Esophagus squamous epithelium (tissue), 5 donors: ENCODE measurements around the gene GCNT1. TPM values are rescaled to one million over a fixed set of nuclear protein-coding genes. Genes with fewer than 3 reads are reported as not detected.
"Not testable (repeated sequence)": the region's sequence is repeated elsewhere in the genome, so short reads cannot be mapped to it uniquely, and the experiment has no call there.

Experiments used
- DNase-seq: peaks from one replicate; lab custom pipeline; 2025; lab: John Stamatoyannopoulos, UW
- H3K27ac ChIP-seq, 4 donors: fragments of 200-600 bp; sonication (generic); one replicate each; pipeline ENCODE4 v1.5.1; 2016 to 2019; ENCODE audit warnings: mild to moderate bottlenecking in 1 of 4
- H3K27me3 ChIP-seq, 4 donors: fragments of 200-600 bp; sonication (generic); 1 replicate in 3 of 4; 2 replicates in 1 of 4; pipeline versions ENCODE4 v1.5.1 to v1.6.0; 2017 to 2021; ENCODE audit warnings: antibody characterized with exemption in 1 of 4
- H3K36me3 ChIP-seq, 3 donors: fragments of 200-600 bp; sonication (generic); one replicate each; pipeline ENCODE4 v1.5.1; 2016 to 2019
- H3K4me1 ChIP-seq, 3 donors: fragments of 200-600 bp; sonication (generic); one replicate each; pipeline ENCODE4 v1.5.1; 2017 to 2019
- H3K4me3 ChIP-seq, 4 donors: fragments of 200-600 bp; sonication (generic); 1 replicate in 3 of 4; 2 replicates in 1 of 4; pipeline ENCODE4 v1.5.1; 2016 to 2019; ENCODE audit warnings: mild to moderate bottlenecking in 2 of 4, moderate library complexity in 1 of 4
- H3K9me3 ChIP-seq, 3 donors: fragments of 200-600 bp; sonication (generic); one replicate each; pipeline ENCODE4 v1.5.1; 2016 to 2019
- CTCF ChIP-seq, 6 experiments: fragments of 450-650 bp in 4 of 6; fragments of 200-600 bp in 2 of 6; sonication (generic) in 2 of 6; IDR thresholded peaks; one replicate each; pipeline ENCODE4 v1.5.1; 2016 to 2019; ENCODE audit warnings: antibody characterized with exemption in 6 of 6, mild to moderate bottlenecking in 4 of 6, moderate library complexity in 4 of 6
- POLR2A ChIP-seq, 4 donors: fragments of 450-650 bp; IDR thresholded peaks; one replicate each; pipeline ENCODE4 v1.6.1; 2017; ENCODE audit warnings: antibody characterized with exemption in 4 of 4, mild to moderate bottlenecking in 4 of 4, moderate library complexity in 3 of 4
- WGBS, 2 donors: methylation state at CpG; one replicate each; pipeline ENCODE4 v1.1.5; 2018; 5-methylcytosine and 5-hydroxymethylcytosine counted together
- intact Hi-C: fragments of 100-400 bp; cut with DNase I; formaldehyde crosslinking; loops from one replicate; pipeline ENCODE4 v1.15.0; 2022
- total RNA-seq, 4 donors: library from RNA; depleted of rRNA; stranded (reverse); fragments of >200 nt; gene quantifications; one replicate each; pipeline ENCODE4 v1.1.0, GENCODE V29; 2016
- donor health status: DM: yes; HTN: yes; CAD: no.

GCNT1 gene
- total RNA-seq, 4 donors from 2014 or later = 1.1 to 4.8 (median 3.0) TPM

- H3K4me3 ChIP-seq = no peak overlapping the region
- peaks cover 0 to 5% (median 0%) of the 10 kb centered on the region in 3 donors for H3K4me1 ChIP-seq
- no peaks in the 10 kb centered on the region for H3K9me3 ChIP-seq
- no peaks in the 10 kb centered on the region for H3K27me3 ChIP-seq
- no peak overlapping the region for H3K27ac ChIP-seq
- no peak for DNase-seq
- intact Hi-C loops = no loop called here
- 61 to 63% methylated on average over 6 of the region's 6 CpGs for WGBS, 2 donors
- TF ChIP-seq POLR2A (IDR thresholded peaks at IDR 0.05) = no peak
- TF ChIP-seq CTCF (IDR thresholded peaks at IDR 0.05) = no peak
- no peaks in the 10 kb centered on the region for H3K36me3 ChIP-seq
Observed at GRCh38 chr9:76516350-76516749, 57.4 kb downstream of the GCNT1 start.

DNA sequence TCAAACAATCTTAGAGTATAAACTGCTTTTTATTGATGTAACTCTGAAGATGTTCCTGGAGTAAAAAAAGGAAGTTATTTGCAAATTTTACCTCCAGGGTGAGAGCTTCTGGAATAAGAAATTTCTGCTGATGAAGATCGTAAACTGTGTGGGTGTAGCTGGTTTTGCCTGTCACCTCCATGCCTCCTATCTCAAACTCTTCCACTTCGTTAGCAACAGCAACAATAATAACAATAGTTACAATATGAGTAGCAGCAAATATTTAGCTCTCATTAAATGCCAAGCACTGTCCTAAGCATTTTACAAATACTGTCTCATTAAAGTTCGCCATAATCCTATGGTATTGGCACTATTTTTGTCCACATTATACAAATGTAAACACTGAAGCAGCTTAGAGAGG, 57.9 kb downstream of the GCNT1 start:
- intact Hi-C loops = no loop called here
- H3K36me3 ChIP-seq = no peaks in the 10 kb centered on the region
- 71 to 78% methylated on average over 3 of the region's 3 CpGs for WGBS, 2 donors
- no peaks in the 10 kb centered on the region for H3K9me3 ChIP-seq
- no peak overlapping the region for H3K27ac ChIP-seq
- no peaks in the 10 kb centered on the region for H3K27me3 ChIP-seq
- H3K4me1 ChIP-seq = peaks cover 0 to 10% (median 0%) of the 10 kb centered on the region in 3 donors
- TF ChIP-seq CTCF (IDR thresholded peaks at IDR 0.05) = no peak
- DNase-seq = no peak
- H3K4me3 ChIP-seq = no peak overlapping the region

DNA sequence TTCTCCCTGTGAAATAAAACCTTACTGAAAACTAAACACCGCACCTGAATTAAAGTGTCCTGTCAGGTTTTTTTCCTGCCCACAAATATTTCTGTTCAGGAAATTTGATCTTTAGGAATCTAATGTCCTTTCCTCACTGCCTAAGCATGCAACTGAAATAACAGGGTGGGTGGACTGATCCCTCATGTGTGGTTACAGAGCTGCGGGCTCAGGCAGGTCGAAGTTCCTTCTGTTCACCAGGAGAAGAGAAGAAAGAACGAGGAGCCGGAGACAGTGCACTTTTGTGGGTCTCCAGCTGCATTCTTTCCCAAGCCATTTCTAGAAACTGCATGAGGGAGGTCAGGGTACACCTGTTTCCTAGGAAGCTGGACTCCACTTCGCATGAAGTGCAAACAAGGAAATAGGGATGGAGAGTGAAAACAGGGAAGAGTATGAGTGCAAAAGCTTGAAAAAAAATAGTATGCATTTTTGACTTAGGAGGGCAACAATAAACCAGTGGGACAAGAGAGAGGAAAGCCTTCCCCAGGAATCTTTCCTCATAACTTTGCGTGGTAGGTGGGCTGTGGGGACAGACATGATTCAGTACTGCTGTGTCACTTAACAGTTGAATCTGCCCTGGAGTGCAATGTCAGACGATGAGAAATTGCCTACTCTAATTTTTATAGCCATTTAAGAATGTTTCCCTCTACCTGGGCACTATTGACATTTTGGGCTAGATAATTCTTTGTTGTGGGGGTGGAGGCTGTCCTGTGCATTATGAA, 60.3 kb downstream of the GCNT1 start:
- no peak overlapping the region for H3K27ac ChIP-seq
- no peak for DNase-seq
- H3K4me3 ChIP-seq = no peak overlapping the region
- H3K9me3 ChIP-seq = no peaks in the 10 kb centered on the region
- H3K4me1 ChIP-seq = peaks cover 0 to 13% (median 0%) of the 10 kb centered on the region in 3 donors
- H3K27me3 ChIP-seq = no peaks in the 10 kb centered on the region
- TF ChIP-seq CTCF (IDR thresholded peaks at IDR 0.05) (no peak), POLR2A (IDR thresholded peaks at IDR 0.05) (no peak)
- H3K36me3 ChIP-seq = no peaks in the 10 kb centered on the region
- intact Hi-C loops = no loop called here
- WGBS, 2 donors = 63 to 70% methylated on average over 8 of the region's 8 CpGs

DNA sequence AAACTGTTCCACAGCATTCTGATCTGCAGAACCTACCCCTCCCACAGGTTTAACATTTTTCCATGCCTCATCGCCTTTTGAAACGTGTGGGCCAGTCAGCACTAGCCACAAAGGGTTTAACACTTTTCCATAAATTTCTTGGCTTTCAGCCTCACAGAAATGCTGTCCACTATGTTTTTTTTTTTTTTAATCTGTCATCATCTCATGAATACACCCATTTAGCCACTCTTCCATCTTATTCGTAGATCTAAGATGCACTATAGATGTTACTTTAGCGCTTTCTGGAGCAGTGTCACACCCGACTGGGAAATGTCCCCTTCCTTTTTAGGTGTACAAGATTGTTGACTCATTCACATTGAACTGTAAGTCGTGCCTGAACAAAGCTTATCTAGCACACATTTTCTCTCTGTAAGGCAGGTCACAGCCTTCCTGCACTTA, 62.3 kb downstream of the GCNT1 start:
- Histone ChIP-seq H3K4me3 (no peak overlapping the region), H3K27ac (no peak overlapping the region), H3K36me3 (no peaks in the 10 kb centered on the region), H3K9me3 (no peaks in the 10 kb centered on the region), H3K27me3 (no peaks in the 10 kb centered on the region), H3K4me1 (peaks cover 0 to 13% (median 0%) of the 10 kb centered on the region in 3 donors)
- intact Hi-C loops = no loop called here
- TF ChIP-seq POLR2A (IDR thresholded peaks at IDR 0.05) (no peak), CTCF (IDR thresholded peaks at IDR 0.05) (no peak)
- DNase-seq = no peak
- WGBS, 2 donors = 39% methylated on average over 6 of the region's 6 CpGs

GRCh38 chr9:76521906-76522305, 62.9 kb downstream of the GCNT1 start:
- Histone ChIP-seq H3K4me1 (peaks cover 0 to 13% (median 0%) of the 10 kb centered on the region in 3 donors), H3K4me3 (no peak overlapping the region), H3K27me3 (no peaks in the 10 kb centered on the region), H3K27ac (no peak overlapping the region), H3K36me3 (no peaks in the 10 kb centered on the region), H3K9me3 (no peaks in the 10 kb centered on the region)
- intact Hi-C loops = no loop called here
- no peak for DNase-seq
- WGBS, 2 donors = 38 to 50% methylated on average over 3 of the region's 3 CpGs
- TF ChIP-seq POLR2A (IDR thresholded peaks at IDR 0.05) = no peak
- TF ChIP-seq CTCF (IDR thresholded peaks at IDR 0.05) = no peak

DNA sequence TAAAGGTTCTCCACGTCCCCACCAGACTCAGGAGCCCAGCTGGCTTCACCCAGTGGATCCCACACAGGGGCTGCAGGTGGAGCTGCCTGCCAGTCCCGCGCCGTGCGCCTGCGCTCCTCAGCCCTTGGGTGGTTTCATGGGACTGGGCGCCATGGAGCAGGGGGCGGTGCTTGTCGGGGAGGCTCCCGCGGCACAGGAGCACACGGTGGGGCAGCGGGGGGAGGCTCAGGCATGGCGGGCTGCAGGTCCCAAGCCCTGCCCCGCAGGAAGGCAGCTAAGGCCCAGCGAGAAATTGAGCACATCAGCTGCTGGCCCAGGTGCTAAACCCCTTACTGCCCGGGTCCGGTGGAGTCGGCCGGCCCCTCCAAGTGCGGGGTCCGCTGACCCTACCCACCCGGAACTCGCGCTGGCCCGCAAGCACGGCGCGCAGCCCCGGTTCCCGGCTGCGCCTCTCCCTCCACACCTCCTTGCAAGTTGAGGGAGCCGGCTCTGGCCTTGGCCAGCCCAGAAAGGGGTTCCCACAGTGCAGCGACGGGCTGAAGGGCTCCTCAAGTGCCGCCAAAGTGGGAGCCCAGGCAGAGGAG, 64.7 kb downstream of the GCNT1 start:
- H3K27me3 ChIP-seq, H3K9me3 ChIP-seq, intact Hi-C loops, H3K36me3 ChIP-seq, DNase-seq, H3K4me3 ChIP-seq, H3K27ac ChIP-seq: not testable (repeated sequence)
- 88 to 100% methylated on average over 3 to 11 of the region's 36 CpGs for WGBS, 2 donors
- peaks cover 0 to 13% (median 0%) of the 10 kb centered on the region in 3 donors for H3K4me1 ChIP-seq
